Myocyte (in vitro differentiated cells): ENCODE results near the gene CNTNAP3. TPM values are rescaled to one million over a fixed set of nuclear protein-coding genes. Genes with fewer than 3 reads are reported as not detected.
A peak's percentile ranks its signal among the peaks of the same experiment; 100 is the strongest.
"Not testable (repeated sequence)": the region's sequence is repeated elsewhere in the genome, so short reads cannot be mapped to it uniquely, and the experiment has no call there.

ENCODE experiments used
- DNase-seq: peaks from one replicate; pipeline ENCODE4 v3.0.0-alpha.2; 2012; ENCODE audit warnings: low read depth
- total RNA-seq: library from RNA; depleted of rRNA; stranded (reverse); fragments of >200 nt; gene quantifications from 2 replicates; pipeline ENCODE4 v1.2.3, GENCODE V29; 2014

Gene CNTNAP3
- total RNA-seq, 1 donor from 2014 or later = 0.37 TPM

DNA sequence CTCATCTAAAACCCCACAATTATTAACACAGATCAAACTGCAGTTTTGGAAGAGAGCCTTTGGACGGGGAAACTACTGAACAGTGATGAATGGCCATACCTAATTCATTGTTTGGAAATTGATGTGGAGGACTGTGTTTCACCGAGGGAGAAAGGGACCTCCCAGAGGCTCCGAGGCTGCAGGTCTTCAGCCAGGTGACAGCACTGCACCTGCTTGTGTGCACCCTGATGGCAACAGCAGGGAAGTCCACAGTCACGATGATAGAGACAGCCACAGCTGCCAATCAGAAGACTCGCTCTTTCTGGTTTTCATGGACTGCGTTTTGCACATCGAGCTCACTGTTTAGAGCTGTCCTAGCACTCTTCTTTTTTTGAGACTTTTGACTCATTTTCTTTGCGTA lies 214.4 kb downstream of the CNTNAP3 start:
- DNase-seq = not testable (repeated sequence)

DNA sequence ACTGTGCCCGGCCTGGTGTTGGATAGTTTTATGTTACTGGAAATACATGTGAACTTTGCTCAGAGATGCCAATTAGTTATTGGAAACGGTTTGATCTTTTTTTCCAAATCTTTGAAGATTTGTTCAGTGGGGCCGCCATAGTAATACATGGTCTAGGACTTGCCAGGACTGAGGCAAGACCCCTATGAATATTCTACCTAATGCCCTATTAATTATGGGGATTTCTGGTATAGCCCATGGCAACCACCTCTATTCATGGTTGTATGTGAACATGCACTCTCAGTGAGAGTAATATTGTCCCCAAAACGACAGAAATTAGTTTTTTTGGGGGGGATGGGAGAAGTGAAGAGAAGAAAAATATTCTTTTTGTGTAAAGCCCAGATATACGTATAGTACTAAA lies 220.3 kb downstream of the CNTNAP3 start:
- not testable (repeated sequence) for DNase-seq

DNA sequence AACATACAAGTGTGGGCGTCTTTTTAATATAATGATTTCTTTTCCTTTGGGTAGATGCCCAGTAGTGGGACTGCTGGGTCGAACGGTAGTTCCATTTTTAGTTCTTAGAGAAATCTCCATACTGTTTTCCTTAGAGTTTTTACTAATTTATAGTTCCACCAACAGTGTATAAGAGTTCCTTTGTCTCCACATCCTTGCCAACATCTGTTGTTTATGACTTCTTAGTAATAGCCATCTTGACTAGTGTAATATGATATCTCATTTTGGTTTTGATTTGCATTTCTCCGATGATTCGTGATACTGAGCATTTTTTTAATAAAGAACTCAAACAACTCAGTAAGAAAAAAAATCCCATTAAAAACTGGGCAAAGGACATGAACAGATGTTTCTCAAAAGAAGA lies 225.0 kb downstream of the CNTNAP3 start:
- peak; percentile 41 for DNase-seq

DNA sequence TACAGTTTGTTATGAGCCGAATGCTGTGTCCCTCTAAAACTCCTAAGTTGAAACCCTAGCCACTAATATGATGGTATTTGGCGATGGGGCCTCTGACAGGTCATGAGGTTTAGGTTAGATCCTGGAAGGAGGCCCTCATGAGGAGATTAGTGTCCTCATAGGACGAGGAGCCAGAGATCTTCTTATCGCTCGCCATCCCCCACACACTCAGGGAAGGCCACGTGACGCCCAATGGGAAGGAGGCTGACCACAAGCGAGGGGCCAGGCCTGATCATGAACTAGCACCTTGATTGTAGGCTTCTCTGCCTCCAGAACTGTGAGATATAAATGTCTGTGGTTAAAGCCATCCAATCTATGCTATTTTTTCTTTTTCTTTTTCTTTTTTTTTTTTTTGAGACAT lies 233.5 kb downstream of the CNTNAP3 start:
- DNase-seq = not testable (repeated sequence)

DNA sequence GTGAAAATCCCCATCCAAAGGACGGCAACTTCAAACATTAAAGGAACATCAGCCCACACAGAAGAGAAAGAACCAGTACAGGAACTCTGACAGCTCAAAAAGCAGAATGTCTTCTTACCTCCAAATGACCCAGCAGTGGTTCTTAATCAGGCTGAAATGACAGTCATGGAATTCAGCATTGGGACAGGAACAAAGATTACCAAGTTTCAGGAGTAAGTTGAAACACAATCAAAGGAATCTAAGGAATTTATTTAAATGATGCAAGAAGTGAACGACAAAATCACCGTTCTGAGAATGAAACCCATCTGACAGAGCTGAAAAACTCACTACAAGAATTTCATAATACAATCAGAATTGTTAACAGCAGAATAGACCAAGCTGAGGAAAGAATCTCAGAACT lies 241.1 kb downstream of the CNTNAP3 start:
- not testable (repeated sequence) for DNase-seq

DNA sequence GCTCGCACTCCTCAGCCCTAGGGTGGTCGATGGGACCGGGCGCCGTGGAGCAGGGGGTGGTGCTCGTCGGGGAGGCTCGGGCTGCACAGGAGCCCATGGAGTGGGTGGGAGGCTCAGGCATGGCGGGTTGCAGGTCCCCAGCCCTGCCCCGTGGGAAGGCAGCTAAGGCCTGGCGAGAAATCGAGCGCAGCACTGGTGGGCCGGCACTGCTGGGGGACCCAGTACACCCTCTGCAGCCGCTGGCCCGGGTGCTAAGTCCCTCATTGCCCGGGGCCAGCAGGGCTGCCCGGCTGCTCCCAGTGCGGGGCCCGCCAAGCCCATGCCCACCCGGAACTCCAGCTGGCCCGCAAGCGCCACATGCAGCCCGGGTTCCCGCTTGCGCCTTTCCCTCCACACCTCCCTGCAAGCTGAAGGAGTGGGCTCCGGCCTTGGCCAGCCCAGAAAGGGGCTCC lies 245.6 kb downstream of the CNTNAP3 start:
- DNase-seq = not testable (repeated sequence)

DNA sequence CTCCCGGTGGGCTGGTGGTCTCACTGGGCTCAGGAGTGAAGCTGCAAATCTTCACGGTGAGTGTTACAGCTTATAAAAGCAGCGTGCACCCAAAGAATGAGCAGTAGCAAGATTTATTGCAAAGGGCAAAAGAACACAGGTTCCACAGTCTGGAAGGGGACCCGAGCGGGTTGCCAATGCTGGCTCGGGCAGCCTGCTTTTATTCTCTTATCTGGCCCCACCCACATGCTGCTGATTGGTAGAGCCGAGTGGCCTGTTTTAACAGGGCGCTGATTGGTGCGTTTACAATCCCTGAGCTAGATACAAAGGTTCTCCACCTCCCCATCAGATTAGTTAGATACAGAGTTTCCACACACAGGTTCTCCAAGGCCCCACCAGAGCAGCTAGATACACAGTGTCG lies 246.2 kb downstream of the CNTNAP3 start:
- DNase-seq = not testable (repeated sequence)

DNA sequence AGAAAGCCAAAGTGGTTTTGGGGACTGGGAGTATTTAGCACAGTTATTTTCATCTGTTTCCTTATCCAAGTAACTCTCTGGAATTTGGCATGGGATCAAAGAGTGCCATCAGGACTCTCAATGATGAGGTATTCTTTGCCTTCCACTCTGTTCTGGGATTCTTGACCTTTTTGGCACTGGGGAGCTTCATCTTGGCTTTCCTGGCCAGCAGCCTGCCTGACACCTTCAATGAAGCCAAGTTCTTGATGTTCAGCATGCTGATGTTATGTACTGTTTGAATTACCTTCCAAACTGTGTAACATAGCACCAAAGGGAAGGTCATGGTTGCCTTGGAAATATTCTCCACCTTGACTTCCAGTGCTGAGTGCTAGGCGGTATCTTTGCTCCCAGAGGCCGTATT lies 248.8 kb downstream of the CNTNAP3 start:
- DNase-seq = not testable (repeated sequence)

DNA sequence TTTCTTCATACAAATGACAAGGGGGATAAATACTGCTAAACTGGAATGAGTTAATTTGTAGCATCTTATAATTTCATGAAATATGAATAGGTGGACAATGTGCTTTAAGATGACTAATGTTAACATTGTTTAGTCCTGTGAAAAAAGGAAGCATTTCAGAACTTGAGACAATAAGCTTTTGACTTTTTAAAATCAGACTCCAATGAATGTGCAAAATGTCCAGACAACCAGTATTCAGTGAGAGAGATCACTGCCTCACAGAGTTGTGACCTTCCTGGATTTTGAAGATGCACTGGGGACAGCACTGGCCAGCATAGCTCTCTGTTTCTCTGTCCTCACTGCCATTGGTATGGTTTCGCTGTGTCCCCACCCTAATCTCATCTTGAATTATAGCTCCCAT lies 249.7 kb downstream of the CNTNAP3 start:
- not testable (repeated sequence) for DNase-seq

DNA sequence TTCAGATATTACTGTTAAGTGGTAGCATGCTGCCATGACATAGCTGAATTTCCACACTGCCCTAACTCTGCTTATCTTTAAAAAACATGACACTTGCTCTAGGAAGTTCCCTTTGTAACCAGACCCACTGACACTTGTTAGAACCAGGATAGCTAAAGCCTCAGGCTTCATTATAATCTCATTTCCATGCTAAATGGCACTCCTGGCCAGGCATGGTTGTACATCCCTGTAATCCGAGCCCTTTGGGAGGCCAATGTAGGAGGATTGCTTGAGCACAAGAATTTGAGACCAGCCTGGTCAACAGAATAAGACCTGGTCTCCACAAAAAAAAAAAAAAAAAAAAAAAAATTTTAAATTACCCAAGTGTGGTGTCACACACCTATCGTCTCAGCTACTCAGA lies 254.1 kb downstream of the CNTNAP3 start:
- DNase-seq = not testable (repeated sequence)

DNA sequence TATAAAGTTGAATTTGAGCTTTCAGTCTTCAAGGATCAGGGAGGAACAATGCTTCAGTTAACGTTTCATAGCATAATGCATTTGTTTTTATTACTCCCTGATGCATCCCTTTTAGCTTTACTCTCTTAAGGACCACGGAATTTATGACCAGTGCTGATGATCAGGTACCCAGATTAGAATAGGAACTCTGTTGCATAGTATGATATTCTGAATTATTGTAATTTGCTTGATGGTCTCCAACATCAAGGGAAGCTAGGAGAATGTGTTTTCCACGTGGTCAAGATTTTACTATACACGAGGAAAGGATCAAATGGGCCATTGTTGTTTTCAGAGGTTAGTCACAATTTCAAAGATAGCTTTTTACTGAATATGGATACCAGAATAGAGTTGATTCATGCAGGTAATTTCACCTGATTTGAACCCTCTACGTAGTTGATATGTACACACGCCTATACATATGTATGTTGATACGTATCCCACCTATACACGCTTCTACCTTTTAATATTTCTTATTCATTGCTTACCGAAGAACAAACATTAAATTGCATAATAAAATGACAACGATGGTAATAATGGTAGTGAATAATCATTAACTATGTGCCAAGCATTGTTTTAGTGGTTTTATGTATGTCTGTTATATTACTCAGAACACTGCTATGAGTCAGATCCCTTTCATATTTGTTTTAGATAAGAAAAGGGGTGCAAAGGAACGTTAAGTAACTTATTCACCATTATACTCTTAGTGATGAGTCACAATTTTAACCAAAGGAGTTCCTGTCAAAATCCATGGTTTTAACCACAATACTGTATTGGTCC lies 257.6 kb downstream of the CNTNAP3 start:
- not testable (repeated sequence) for DNase-seq

DNA sequence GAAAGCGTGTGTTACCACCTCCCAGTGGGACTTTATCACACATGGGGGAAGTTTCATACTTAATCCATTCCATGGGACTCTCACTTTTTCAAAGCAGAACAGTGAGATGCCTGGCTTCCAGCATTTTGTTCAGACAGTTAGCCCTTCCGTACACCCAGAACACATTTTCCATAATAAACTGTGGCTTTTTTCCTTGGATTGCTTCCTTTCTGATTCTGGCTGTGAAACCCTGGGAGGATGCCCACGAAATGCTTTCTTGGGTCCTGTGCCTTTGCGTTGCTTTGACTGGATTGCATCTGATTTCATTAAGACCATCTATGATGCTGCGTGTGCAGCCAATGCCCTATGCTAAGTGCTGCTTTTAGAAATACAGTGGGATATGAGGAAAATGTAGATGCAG lies 259.1 kb downstream of the CNTNAP3 start:
- DNase-seq = not testable (repeated sequence)

DNA sequence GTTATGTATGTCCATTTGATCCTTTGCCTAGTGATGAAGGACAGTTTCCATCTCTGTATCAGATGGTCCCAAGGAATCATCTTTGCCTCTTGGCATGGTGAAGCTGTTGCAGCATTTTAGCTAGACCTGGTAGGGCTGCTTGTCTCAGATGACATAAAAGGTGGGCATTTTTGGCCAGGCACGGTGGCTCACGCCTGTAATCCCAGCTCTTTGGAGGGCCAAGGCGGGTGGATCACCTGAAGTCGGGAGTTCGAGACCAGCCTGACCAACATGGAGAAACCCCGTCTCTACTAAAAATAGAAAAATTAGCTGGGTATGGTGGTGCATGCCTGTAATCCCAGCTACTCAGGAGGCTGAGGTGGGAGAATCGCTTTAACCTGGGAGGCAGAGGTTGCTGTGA lies 259.8 kb downstream of the CNTNAP3 start:
- DNase-seq = not testable (repeated sequence)

DNA sequence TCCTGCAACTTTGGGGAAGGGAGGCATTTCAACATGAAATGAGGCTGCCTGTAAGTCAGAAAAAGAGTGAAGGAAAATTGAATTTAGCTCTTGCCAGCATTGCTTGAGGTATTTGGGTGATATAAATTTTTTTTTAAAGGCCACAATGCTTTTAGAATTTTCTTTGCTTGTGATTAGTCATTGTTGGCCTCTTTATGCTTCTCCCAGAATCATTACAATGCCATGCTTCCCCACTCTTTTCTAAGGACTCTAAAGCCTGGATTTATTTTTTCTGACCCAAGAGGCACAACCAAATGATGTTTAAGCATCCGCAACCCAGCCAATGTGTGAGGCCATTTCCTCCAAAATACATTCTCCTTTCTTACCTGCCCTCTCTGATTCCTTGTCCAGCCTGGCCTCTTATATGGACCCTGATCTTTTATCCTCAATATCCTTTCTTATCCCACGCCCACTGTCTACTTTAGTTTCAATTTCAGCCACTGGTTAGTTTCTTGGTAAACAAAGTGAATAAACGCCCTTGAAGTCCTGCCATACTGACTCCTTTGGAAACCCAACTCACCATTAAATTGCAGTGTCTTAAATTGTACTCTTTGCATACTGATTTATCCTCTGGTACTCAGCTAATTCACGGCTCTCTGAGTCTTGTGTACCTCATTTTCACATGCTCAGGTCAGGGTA lies 261.9 kb downstream of the CNTNAP3 start:
- not testable (repeated sequence) for DNase-seq

Other genes starting within 250 kb of the CNTNAP3 start
- not detected in 2 replicates for gene SPATA31A1, start 67.5 kb upstream of the CNTNAP3 start, total RNA-seq